Stimulated activated CD4-positive, alpha-beta T cell treated with anti-CD3 and anti-CD28 coated beads, Interleukin-1b, Interleukin-23, amount 100 ng/mL, for 48 hours (primary cell): Measurements from ENCODE around the gene LILRB3.
"Not testable (repeated sequence)": the region's sequence is repeated elsewhere in the genome, so short reads cannot be mapped to it uniquely, and the experiment has no call there.

ENCODE experiments used
- DNase-seq: peaks from one replicate; pipeline ENCODE4 v3.0.0-alpha.2; 2020

Gene LILRB3

GRCh38 chr19:54209058-54209810, 13.6 kb downstream of the LILRB3 start:
- DNase-seq: peak; percentile 20

GRCh38 chr19:54208784-54209057, 14.1 kb downstream of the LILRB3 start:
- DNase-seq: peak; percentile 31

- DNase-seq: peak; percentile 63
These were observed 14.6 kb downstream of the LILRB3 start for GRCh38 chr19:54207983-54208783.

- no peak for DNase-seq
These were observed 15.2 kb downstream of the LILRB3 start for GRCh38 chr19:54207676-54207982.

GRCh38 chr19:54207193-54207592, 15.6 kb downstream of the LILRB3 start:
- DNase-seq: not testable (repeated sequence)

GRCh38 chr19:54206831-54207177, 16.0 kb downstream of the LILRB3 start:
- DNase-seq: no peak

- DNase-seq: no peak
These were observed 16.6 kb downstream of the LILRB3 start for GRCh38 chr19:54206030-54206830.

GRCh38 chr19:54204767-54205468, 17.9 kb downstream of the LILRB3 start:
- no peak for DNase-seq

GRCh38 chr19:54203151-54203611, 19.6 kb downstream of the LILRB3 start:
- no peak for DNase-seq

- DNase-seq: no peak
These were observed 20.8 kb downstream of the LILRB3 start for GRCh38 chr19:54201980-54202379.

- peak; percentile 20 for DNase-seq
These were observed 21.6 kb downstream of the LILRB3 start for GRCh38 chr19:54201172-54201701.

GRCh38 chr19:54199401-54199800, 23.4 kb downstream of the LILRB3 start:
- DNase-seq: no peak

- no peak for DNase-seq
These were observed 25.7 kb downstream of the LILRB3 start for GRCh38 chr19:54197121-54197520.

GRCh38 chr19:54196536-54196935, 26.3 kb downstream of the LILRB3 start:
- no peak for DNase-seq

GRCh38 chr19:54194463-54194862, 28.3 kb downstream of the LILRB3 start:
- not testable (repeated sequence) for DNase-seq

- no peak for DNase-seq
These were observed 29.8 kb downstream of the LILRB3 start for GRCh38 chr19:54193011-54193410.

GRCh38 chr19:54191811-54192453, 30.9 kb downstream of the LILRB3 start:
- no peak for DNase-seq

- DNase-seq: peak; percentile 84
These were observed 31.6 kb downstream of the LILRB3 start, which contains the start of gene TSEN34 for GRCh38 chr19:54191011-54191810. Gene TSEN34 (plus strand): TSS chr19:54191308. CDS start chr19:54191365, 57 bp downstream.

GRCh38 chr19:54190503-54191010, 32.2 kb downstream of the LILRB3 start:
- peak; percentile 100 for DNase-seq

- peak; percentile 100 for DNase-seq
These were observed 32.9 kb downstream of the LILRB3 start for GRCh38 chr19:54189735-54190502.
